Measurements from ENCODE around the gene ASPSCR1. TPM values are rescaled to one million over a fixed set of nuclear protein-coding genes. Genes with fewer than 3 reads are reported as not detected.

ASPSCR1 gene
- total and polyA plus RNA-seq, 3 donors from 2014 or later = 40.5 to 49.7 (median 46.2) TPM

DNA sequence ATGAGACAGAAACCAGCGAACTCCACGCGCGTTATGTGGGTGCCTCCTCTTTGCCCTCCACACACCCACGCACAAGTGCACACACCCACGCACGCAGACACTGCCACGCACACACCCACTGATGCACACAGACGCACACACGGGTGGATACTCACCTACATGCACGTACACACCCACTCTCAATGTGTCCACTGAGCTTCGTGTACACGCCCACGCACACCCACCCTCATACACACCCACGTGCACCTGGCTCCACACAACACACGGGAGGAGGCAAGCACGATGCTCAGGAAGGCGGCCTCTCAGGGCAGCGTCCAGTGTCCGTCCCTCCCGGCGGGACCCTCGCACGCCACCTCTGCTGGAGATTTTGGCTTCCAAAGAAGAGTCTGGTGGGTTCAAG lies 70.0 kb downstream of the ASPSCR1 start:
- H3K4me3 ChIP-seq = no peak overlapping the region
- DNase-seq = no peak
- intact Hi-C loops (cut with DNase I; ENCODE audit: low total_unique reads) = no loop called here
- no peaks in the 10 kb centered on the region for H3K36me3 ChIP-seq (ENCODE audit: low read depth, missing control alignments)
- TF ChIP-seq POLR2A (IDR thresholded peaks at IDR 0.05) = no peak
- TF ChIP-seq, protein P1, sequence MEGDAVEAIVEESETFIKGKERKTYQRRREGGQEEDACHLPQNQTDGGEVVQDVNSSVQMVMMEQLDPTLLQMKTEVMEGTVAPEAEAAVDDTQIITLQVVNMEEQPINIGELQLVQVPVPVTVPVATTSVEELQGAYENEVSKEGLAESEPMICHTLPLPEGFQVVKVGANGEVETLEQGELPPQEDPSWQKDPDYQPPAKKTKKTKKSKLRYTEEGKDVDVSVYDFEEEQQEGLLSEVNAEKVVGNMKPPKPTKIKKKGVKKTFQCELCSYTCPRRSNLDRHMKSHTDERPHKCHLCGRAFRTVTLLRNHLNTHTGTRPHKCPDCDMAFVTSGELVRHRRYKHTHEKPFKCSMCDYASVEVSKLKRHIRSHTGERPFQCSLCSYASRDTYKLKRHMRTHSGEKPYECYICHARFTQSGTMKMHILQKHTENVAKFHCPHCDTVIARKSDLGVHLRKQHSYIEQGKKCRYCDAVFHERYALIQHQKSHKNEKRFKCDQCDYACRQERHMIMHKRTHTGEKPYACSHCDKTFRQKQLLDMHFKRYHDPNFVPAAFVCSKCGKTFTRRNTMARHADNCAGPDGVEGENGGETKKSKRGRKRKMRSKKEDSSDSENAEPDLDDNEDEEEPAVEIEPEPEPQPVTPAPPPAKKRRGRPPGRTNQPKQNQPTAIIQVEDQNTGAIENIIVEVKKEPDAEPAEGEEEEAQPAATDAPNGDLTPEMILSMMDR (IDR thresholded peaks at IDR 0.05) = no peak
- H3K4me1 ChIP-seq = peaks cover under 1% of the 10 kb centered on the region
- no peaks in the 10 kb centered on the region for H3K27me3 ChIP-seq
- no peaks in the 10 kb centered on the region for H3K9me3 ChIP-seq
- H3K27ac ChIP-seq = no peak overlapping the region
- WGBS, 2 donors = 81 to 89% methylated on average over 24 of the region's 24 CpGs

DNA sequence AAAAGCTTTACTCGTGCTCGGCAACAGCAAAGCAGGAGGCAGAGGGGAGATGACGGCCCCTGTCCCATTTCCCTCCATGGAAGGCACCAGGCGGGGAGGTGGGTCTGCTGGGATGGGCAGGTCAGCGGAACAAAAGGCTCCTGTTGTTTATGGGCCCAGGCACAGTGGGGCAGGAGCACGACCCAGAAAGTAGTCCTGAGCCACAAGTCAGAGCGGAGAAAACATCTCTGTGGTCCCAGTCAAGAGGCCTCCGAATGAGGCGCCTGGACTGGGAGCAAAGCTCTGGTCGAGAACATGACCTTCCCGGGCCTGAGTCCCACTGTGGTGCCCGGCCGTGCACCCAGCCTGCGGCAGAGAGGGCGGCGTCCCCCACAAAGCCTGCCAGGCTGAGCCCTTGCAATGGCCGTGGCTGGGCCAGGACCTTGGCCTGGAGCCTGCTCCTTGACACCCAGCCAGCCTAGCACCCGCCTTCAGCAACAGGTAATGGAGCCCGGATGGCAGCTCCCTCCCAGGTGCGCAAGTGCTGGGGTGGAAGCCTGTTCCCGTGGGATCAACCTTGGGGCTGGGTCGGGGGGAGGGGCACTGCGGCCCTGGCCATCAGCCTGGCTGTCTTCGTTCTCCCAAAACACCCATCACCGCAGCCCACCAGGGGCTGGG lies 70.6 kb downstream of the ASPSCR1 start:
- 87 to 91% methylated on average over 15 to 25 of the region's 25 CpGs for WGBS, 2 donors
- H3K9me3 ChIP-seq = no peaks in the 10 kb centered on the region
- no peak for DNase-seq
- intact Hi-C loops (cut with DNase I; ENCODE audit: low total_unique reads) = no loop called here
- H3K27ac ChIP-seq = no peak overlapping the region
- H3K4me3 ChIP-seq = no peak overlapping the region
- no peaks in the 10 kb centered on the region for H3K27me3 ChIP-seq
- TF ChIP-seq, protein P1 (IDR thresholded peaks at IDR 0.05) = no peak
- no peaks in the 10 kb centered on the region for H3K36me3 ChIP-seq (ENCODE audit: low read depth, missing control alignments)
- H3K4me1 ChIP-seq = peaks cover 7% of the 10 kb centered on the region

DNA sequence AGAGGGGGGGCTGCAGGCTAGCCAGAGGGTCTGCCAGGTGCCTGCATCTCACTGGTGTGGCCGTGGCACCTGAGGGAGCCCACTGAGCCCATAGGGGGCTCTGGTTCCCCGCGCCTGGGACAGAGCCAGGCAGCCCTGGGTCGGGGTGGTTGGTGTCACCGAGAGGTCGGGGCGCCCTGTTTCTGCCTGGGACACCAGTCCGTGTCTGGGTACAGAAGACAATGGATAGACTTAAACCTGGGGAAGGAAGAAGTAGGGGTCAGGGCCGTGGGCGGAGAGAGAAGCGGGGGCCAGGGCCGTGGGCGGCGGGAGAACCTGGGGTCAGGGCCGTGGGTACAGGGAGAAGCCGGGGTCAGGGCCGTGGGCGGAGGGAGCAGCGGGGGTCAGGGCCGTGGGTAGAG lies 71.1 kb downstream of the ASPSCR1 start:
- Histone ChIP-seq H3K4me1 (peaks cover 11% of the 10 kb centered on the region), H3K4me3 (no peak overlapping the region), H3K9me3 (no peaks in the 10 kb centered on the region), H3K36me3 (ENCODE audit: low read depth, missing control alignments) (no peaks in the 10 kb centered on the region), H3K27me3 (no peaks in the 10 kb centered on the region), H3K27ac (no peak overlapping the region)
- 78 to 86% methylated on average over 17 to 20 of the region's 20 CpGs for WGBS, 2 donors
- TF ChIP-seq, protein P1 (IDR thresholded peaks at IDR 0.05) = no peak
- no peak for TF ChIP-seq POLR2A (IDR thresholded peaks at IDR 0.05)
- intact Hi-C loops (cut with DNase I; ENCODE audit: low total_unique reads) = no loop called here
- no peak for DNase-seq

DNA sequence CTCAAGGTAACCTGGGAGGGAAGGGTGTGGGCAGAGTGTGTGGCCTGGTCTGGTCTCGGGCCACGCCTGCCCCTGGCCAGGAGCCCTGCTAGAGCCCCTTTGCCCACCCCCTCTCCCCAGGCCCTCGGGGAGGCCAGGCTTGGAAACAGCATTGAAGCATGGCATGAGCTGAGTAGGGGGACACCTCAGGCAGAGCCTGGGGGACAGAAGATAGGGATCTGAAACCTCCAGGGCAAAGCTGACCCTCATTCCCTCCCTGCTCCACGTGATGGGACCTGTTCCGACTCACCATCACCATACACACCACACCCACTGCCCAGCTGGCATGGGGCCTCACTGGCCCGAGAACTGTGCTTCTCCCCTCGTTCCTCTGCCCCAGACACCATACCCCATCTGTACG lies 71.7 kb downstream of the ASPSCR1 start:
- intact Hi-C loops (cut with DNase I; ENCODE audit: low total_unique reads) = no loop called here
- H3K27ac ChIP-seq = no peak overlapping the region
- no peak overlapping the region for H3K4me3 ChIP-seq
- WGBS, 2 donors = 82 to 89% methylated on average over 5 to 8 of the region's 8 CpGs
- no peaks in the 10 kb centered on the region for H3K27me3 ChIP-seq
- peaks cover 11% of the 10 kb centered on the region for H3K4me1 ChIP-seq
- H3K36me3 ChIP-seq (ENCODE audit: low read depth, missing control alignments) = no peaks in the 10 kb centered on the region
- DNase-seq = no peak
- TF ChIP-seq, protein P1 (IDR thresholded peaks at IDR 0.05) = no peak
- no peak for TF ChIP-seq POLR2A (IDR thresholded peaks at IDR 0.05)
- no peaks in the 10 kb centered on the region for H3K9me3 ChIP-seq

DNA sequence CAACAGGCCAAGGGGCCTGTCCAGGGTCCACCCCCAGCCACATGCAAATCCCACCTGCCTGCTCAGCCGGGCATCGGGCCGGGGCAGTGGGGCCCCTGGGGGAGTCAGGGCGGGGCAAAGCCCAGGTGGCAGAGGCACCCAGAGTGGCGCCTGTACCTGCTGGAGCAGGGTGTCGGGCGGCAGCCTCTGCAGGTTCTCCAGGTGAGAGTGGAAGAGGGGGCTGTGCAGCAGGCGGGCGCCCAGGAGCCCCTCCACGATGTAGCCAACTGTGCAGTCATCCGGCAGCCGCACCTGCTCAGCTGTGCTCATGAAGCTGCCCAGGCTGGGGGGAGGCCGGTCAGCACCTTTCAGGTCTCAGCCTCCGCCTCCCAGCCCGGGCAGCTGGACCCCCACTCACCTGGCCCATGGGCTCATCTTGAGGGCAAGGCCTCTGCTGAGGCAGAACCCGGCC lies 72.1 kb downstream of the ASPSCR1 start:
- Histone ChIP-seq H3K27ac (no peak overlapping the region), H3K4me1 (peaks cover 11% of the 10 kb centered on the region), H3K36me3 (ENCODE audit: low read depth, missing control alignments) (no peaks in the 10 kb centered on the region), H3K9me3 (no peaks in the 10 kb centered on the region), H3K27me3 (no peaks in the 10 kb centered on the region), H3K4me3 (no peak overlapping the region)
- DNase-seq = no peak
- intact Hi-C loops (cut with DNase I; ENCODE audit: low total_unique reads) = no loop called here
- WGBS, 2 donors = 91 to 94% methylated on average over 7 to 16 of the region's 16 CpGs
- no peak for TF ChIP-seq POLR2A (IDR thresholded peaks at IDR 0.05)
- TF ChIP-seq, protein P1 (IDR thresholded peaks at IDR 0.05) = no peak

Data from testis (tissue), 3 donors.